HG02870 (cell line): ENCODE results near the gene GYG2.
"Not testable (repeated sequence)": the region's sequence is repeated elsewhere in the genome, so short reads cannot be mapped to it uniquely, and the experiment has no call there.

ENCODE experiments used
- ATAC-seq: cut with Tn5 transposase; IDR thresholded peaks from one replicate; pipeline ENCODE4 v1.9.1; 2021; ENCODE audit warnings: mild to moderate bottlenecking, moderate library complexity; ENCODE audit not compliant: unreplicated experiment

GYG2 gene

DNA sequence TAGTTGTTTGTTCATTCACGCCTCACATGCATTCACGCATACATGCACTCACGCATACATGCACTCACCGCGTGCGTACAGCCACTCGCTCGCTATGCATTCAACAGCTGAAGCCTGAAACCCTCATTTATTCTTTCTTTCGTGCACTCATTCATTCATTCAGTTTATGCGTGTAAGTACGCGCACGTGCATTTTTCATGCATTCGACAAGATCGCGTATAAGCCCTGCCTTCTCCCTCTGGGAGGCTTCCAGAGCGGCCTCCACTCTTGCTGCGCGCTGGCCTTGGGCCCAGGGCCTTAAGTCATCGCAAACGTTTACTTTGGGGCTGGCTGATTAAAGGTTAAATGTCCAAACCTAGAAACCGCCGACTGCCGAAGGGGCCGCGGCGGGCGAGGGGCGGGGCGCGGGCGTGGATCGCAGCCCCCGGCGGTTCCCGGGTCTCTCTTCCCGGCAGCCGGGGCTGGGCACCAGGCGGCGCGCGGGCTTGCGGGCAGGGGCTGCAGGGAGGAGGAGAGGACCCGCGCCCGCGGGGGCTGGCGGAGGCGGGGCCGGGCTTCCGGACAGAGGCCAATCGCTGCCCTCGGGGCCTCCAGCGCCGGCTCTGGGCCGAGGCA lies at the start of gene GYG2:
Gene GYG2, plus strand, starts transcription at position 587 of the 615 bp plus-strand sequence. CDS start 1,259 bp downstream, outside the sequence.
- ATAC-seq, result no peak

DNA sequence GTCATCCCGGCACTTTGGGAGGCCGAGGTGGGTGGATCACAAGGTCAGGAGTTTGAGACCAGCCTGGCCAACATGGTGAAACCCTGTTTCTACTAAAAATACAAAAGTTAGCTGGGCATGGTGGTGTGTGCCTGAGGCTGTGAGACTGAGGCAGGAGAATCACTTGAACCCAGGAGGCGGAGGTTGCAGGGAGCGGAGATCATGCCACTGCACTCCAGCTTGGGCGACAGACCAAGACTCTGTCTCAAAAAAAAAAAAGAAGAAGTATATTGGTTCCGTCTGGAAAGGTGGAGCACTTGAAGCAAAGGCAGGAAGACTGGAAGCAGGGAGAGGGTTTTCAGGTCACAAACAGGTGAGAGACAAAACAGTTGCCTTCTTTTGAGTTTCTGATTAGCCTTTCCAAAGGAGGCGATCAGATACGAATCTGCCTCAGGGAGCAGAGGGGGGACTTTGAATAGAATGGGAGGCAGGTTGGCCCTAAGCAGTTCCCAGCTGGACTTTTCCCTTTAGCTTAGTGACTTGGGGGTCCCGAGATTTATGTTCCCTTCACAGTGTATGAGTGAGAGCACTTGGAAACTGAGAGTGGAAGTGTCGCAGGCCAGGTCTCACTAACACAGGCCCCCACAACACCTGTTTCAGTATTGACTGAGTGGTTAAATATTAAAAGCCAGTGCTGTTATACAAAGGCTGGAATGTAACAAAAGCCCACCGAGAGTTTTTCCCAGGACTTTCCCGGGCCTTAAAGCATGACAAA lies 48.1 kb upstream of the GYG2 start:
- ATAC-seq, result not testable (repeated sequence)

DNA sequence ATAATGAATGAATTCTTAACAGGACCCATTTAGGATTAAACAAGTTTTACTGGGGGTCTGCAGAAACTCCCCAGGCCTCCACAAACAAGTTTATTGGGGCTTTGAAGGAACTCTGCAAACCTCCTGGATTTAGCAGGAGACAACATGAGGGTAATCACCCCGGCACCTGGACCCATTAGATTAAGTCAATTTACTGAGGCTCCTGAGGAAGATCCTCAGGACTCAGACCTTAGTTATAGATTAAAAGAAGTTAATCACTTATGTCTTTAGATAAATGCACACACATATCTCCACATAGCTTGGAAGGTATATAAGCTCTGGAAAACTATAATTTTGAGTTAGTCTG lies 47.5 kb upstream of the GYG2 start:
- ATAC-seq, result no peak

DNA sequence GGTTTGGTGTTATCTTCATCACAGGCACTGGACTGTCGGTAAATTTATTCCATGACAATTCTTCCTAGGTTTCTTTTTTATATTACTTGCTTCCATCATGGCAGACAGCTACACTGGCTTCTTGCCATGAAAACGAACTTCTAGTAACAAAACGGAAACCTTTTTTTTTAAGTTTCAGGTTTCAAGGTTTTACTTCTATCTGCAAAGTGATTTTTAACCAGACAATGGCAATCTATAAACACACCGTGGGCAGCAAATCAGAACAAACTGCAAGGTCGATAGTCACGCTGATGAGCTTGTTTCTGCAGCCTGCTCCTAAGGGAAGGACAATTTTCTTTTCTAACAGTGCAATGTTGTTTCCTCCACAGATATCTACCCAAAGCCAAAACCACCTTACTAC lies 47.0 kb upstream of the GYG2 start:
- peak; percentile 47 for ATAC-seq

DNA sequence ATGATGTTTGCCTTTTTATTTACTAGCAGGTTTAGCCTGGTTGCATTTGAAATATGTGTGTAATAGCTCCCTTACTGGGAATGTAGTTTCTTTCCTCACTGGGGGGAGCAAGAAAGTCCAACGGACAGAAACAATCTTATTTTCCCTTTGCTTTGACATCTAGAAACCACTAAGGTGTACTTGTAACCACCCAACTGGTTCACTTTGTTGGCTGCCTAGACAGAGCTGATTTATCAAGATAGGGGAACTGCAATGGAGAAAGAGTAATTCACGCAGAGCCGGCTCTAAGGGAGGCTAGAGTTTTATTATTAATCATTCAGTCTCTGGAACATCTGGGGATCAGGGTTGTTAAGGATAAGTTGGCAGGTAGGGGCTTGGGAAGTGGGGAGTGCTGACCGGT lies 46.6 kb upstream of the GYG2 start:
- no peak for ATAC-seq

DNA sequence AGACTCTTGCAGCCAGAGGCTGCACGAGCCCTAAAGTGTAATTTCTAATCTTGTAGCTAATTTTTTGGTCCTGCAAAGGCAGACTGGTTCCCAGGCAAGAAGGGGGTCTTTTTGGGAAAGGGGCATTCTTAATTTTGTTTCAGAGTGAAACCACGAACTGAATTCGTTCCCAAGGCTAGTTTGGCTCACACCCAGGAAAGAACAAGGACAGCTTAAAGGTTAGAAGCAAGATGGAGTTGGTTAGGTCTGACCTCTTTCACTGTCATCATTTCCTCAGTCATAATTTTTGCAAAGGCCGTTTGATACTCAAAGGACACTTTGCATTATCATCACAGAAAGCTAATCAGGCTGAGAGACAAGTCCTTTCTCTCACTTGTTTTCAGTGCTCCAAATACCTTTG lies 46.0 kb upstream of the GYG2 start:
- no peak for ATAC-seq

DNA sequence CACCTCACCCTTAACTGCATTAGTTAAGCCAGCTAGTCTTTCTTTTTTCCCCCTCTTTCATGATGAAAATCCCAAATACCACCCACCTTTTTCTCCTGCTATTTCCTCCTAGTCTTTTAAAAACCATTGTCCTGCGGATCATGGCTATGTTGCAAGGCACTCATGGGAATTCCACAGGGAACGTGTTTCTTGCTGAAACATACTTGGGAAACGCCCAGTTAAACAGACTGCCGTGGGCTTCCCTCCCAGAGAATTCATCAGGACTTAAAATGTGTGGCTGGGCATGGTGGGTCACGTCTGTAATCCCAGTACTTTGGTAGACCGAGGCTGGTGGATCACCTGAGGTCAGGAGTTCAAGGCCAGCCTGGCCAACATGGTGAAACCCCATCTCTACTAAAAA lies 44.7 kb upstream of the GYG2 start:
- ATAC-seq, result no peak

DNA sequence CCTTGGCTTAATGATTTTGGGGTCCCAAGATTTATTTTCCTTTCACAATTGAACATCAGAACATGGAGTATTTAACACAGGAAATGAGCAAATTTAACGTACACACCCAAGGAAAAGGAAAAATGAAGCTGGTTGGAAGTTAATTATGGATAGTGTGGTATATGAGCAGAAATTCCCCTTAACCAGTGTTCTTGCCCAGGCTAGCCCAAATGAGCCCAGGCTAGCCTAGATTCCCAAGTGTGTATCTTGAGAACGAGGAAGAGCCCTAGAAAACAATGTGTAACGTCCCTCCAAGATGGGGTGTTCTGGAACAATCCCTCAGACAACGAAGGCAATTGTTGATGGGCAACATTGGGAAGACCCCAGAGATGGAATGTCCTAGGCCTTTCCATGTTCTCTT lies 43.2 kb upstream of the GYG2 start:
- ATAC-seq, result no peak

DNA sequence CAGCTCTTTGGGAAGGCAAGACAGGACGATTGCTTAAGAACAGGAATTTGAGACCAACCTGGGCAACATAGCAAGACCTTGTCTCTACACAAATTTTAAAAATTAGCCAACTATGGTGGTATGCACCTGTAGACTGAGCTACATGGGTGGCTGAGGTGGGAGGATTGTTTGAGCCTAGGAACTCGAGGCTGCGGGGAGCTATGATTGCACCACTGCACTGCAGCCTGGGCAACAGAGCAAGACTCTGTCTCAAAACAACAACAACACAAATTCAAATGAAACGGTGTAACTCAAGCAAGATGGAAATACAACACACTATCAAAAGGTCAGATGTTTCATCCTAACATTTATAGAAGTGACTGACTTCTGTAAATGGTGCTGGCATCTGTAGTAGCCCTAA lies 39.8 kb upstream of the GYG2 start:
- no peak for ATAC-seq

DNA sequence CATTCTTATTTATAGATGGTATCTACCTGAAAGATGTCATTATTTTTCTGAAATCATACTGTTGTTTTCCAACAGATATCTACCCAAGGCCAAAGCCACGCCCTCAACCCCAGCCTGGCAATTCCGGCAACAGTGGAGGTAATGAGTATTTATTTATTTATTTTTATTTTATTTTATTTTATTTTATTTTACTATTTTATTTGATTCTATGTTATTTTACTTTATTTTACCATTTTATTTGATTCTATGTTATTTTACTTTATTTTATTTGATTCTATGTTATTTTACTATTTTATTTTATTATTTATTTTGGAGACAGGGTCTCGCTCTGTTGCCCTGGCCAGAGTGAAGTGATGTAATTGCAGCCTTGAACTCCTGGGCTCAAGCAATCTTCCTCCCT lies 39.2 kb upstream of the GYG2 start:
- ATAC-seq, result no peak

DNA sequence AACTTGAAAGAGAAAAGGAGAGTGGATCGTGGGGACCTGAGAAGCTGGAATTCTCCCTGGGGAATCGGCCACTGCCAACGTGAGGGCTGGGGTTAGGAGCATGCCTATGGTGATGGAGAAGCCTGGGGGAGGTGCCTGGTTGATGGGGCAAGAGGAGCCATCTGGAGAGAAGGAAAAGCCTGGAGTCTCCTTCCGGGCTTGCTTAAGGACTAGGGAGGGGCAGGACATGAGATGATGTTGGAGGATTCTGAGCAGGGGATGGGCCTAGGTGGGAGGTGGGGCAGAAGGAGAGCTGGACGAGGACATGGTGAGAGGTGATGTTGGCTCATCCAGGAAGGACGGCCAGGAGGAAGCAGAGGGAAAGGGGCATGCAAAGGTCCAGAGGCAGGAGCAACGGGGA lies 35.0 kb upstream of the GYG2 start:
- ATAC-seq, result no peak

DNA sequence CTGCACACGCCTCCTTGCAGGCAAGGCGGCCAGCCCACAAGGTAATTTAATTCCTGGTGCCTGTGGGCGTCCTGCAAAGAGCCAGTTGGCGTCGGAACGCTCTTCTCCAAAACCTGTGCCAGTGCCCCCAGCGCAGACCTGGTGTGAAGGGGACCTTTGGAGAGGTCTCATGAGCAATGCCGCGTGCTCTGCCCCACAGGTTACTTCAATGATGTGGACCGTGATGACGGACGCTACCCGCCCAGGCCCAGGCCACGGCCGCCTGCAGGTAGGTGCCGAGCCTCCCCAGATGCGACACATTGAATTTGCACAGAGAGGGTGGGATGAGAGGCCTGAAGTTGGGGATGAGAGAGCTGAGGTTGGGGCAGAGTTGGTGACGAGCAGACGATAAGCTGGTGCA lies 34.4 kb upstream of the GYG2 start:
- ATAC-seq, result no peak

DNA sequence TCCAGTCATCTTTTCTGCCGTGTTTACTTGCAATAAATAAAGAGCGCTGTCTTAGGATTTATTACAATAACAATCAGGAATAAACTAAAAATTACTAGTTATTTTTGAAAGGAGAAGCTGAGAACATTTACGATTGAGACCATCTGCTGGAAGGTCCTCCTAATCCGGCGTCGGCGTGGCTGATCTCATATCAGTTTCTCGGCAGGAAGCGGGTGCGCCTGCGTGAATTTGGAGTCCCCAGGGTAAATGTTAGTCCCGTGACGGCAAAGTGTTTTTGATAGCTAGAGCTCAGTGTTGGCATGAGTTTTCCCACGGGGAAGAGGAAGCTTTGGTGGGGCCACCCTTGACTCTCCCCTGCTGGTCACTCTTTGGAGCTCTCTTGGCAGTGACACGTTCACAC lies 31.9 kb upstream of the GYG2 start:
- ATAC-seq, result not testable (repeated sequence)

DNA sequence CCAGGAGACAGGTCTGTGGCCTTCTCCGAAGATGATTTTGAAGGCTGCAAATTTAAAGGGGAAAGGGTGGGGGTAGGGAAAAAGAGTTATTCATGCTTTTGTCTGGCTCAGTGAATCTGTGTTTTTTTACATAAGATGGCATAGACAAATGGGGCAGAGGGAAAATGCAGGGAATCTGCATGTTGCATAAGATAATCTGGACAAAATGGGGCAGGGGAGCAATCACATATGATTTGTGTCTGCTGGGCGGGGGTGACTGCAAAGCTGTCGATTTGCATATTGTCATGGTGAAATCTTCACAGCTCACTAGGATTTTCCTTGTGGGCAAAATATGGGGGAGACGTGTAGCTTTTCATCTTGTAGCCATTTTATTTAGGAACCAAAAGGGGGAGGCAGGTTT lies 29.4 kb upstream of the GYG2 start:
- no peak for ATAC-seq

DNA sequence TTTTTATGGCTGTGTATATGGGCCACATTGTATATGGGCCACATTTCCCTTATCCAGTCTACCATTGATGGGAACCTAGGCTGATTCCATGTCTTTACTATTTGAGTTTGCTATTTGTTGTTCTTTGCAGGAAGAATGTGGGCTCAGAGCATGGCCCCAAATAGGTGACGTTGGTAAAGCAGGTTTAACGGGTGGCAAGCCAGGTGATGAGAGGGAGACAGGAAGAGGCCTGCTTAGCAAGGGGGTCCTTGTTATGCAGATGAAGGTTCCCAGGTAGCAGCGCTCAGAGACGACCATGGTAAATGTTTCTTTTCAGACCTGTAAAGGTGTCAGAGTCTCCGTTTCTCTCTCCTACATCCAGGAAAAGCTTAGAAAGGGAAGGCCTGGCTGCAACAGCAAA lies 28.8 kb upstream of the GYG2 start:
- not testable (repeated sequence) for ATAC-seq

DNA sequence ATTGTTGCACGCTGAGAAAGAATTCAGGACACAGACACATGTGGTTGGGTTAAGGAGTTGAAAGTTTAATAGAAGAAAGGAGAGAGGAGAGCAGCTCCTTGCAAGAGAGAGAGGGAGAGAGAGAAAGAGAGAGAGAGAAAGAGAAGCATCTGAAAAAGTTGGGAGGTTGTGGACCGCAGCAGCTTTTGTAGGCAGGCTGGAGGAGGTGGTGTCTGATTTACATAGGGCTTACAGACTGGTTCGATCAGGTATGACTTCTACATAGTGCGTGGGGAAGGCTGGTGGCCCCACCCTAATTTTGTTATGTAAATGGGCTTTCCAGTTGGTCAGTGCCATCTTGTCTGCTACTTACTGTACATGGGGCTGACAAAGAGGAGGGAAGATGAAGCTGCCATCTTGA lies 27.5 kb upstream of the GYG2 start:
- no peak for ATAC-seq

DNA sequence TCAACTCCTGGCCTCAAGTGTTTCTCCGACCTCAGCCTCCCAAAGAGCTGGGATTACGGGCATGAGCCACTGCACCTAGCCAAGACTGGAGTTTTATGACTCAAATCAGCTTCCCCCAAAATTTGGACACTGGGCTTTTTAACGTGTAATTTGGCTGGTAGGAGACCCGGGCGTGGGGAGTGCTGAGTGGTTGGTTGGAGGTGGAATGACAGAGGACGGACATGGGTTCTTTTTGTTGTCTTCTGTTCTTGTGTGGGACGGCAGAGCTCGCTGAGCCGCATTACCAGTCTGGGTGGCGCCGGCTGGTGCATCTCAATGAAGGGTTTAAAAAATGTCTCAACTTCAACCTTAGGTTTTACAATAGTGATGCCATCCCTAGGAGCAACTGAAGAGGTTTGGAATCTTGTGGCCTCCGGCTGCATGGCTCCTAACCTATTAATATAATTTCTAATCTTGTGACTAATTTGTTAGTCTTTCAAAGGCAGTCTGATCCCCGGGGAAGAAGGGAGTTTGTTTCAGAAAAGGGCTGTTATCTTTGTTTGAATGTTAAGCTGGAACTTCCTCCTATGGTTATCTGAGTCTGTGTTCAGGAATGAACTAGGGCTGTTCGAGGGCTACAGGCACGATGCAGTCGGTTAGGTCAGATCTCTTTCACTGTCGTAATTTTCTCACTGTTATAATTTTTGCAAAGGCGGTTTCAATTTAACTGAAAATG lies 26.2 kb upstream of the GYG2 start:
- not testable (repeated sequence) for ATAC-seq

DNA sequence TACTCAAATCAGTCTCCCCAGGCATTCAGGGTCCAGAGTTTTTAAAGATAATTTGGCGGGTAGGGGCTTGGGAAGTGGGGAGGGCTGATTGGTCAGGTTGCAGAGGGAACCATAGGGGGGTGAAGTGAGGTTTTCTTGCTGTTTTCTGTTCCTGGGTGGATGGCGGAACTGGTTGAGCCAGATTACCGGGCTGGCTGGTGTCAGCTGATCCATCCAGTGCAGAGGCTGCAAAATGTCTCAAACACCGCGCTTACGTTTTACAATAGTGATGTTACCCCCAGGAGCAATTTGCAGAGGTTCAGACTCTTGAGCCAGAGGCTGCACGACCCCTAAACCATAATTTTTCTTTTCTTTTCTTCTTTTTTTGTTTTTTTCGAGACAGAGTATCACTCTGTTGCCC lies 25.2 kb upstream of the GYG2 start:
- ATAC-seq, result not testable (repeated sequence)

DNA sequence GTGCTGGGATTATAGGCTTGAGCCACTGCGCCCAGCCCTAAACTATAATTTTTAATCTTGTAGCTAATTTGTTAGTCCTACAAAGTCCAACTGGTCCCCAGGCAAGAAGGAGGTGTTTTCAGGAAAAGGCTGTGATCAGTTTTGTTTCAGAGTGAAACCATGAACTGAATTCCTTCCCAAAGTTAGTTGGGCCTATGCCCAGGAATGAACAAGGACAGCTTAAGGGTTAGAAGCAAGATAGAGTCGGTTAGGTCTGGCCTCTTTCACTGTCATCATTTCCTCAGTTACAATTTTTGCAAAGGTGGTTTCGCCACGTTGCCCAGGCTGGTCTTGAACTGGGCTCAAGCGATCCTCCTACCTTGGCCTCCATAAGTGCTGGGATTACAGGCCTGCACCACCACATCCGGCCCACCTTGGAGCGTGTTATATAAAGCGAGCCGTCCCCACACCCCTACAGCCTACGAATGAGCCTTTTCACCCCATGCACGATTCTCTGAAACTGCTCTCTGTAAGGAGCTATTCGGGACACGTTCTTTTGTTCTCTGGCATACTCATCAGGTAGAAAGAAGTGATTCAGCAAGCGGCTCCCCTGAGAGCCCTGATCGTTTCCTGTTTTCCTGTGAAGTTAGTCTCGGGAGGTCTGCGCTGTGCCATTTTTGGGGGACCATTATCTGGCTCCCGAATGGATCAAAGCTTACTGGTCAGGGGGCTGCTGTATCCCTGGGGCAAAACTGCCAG lies 24.5 kb upstream of the GYG2 start:
- not testable (repeated sequence) for ATAC-seq

DNA sequence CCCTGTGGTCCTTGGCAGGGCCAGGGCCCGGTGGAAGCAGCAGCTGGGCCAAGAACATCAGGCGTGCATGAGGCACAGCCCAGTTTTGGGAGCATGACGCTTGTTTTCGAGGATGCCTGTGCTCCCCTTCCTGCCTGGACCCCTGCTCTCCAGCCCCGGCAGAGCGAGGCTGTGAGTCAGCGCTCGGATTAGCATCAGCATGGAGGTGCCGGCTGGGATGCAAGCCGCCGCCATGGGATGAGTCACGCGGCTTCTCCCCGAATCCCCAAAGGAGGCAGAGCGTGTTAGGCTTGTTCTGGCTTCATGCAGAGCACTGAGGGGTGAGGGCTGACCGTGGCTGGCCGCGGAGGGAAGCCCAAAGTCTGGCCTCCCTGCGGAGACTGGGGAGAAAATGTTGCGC lies 23.9 kb upstream of the GYG2 start:
- not testable (repeated sequence) for ATAC-seq

DNA sequence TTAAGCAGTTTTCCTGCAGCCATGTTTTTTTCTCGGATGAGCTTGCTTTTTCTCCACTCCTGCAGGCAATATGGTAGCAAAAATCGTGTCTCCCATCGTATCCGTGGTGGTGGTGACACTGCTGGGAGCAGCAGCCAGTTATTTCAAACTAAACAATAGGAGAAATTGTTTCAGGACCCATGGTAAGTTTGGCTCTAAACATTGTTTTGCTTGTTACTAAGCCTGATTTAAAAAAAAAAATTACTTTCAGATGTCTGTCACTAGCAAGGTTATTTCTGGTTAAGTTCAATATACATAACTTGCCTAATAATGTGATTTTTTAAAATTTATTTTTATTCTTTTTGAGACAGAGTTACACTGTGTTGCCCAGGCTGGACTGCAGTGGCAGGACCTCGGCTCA lies 17.5 kb upstream of the GYG2 start:
- ATAC-seq, result no peak
